Measurements from ENCODE around the gene TXNRD2.

DNA sequence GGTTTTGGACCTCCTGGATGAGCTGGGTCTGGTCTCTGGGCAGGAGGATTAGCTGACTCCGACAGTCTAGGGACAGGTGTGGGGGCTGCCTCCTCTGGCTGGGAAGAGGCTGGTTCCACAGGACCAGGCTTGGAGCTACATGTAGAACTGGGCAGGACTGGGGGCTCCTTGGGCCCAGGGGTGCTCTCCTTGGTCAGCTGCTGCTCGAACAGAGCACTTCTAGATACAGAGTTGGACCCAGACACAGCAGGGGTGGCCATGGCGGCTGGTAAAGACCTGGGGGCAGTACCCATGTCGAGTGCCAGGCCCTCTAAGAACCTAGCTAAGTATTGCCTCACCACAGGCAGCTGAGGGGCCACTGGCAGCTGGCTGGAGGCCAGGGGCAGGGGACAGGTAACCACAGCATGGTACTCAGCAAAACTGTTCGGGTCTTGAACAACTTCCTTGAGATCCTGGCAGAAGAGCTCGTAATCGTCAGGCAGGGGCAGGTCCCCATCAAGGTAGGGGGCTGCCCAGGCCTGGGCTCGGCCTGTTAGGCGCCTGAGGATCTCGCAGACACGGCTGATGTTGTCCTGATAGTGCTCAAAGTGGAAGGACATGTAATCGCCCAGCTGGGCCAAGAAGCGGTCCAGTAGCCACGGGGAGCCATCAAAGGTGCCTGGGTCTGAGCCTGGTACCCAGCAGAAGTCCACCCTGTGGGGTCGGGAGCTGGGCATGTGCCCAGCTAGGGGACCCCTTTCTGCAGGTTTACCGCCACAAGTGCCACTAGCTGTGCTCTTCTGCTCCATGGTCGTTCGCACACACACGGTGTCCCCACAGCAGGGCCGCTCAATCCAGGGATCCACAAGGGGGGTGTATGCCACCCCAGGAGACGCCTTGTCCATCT, 90.1 kb downstream of the TXNRD2 start:
- TF ChIP-seq, protein P1, sequence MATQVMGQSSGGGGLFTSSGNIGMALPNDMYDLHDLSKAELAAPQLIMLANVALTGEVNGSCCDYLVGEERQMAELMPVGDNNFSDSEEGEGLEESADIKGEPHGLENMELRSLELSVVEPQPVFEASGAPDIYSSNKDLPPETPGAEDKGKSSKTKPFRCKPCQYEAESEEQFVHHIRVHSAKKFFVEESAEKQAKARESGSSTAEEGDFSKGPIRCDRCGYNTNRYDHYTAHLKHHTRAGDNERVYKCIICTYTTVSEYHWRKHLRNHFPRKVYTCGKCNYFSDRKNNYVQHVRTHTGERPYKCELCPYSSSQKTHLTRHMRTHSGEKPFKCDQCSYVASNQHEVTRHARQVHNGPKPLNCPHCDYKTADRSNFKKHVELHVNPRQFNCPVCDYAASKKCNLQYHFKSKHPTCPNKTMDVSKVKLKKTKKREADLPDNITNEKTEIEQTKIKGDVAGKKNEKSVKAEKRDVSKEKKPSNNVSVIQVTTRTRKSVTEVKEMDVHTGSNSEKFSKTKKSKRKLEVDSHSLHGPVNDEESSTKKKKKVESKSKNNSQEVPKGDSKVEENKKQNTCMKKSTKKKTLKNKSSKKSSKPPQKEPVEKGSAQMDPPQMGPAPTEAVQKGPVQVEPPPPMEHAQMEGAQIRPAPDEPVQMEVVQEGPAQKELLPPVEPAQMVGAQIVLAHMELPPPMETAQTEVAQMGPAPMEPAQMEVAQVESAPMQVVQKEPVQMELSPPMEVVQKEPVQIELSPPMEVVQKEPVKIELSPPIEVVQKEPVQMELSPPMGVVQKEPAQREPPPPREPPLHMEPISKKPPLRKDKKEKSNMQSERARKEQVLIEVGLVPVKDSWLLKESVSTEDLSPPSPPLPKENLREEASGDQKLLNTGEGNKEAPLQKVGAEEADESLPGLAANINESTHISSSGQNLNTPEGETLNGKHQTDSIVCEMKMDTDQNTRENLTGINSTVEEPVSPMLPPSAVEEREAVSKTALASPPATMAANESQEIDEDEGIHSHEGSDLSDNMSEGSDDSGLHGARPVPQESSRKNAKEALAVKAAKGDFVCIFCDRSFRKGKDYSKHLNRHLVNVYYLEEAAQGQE (IDR thresholded peaks at IDR 0.05; ENCODE audit: low read depth) = no peak
- TF ChIP-seq CREB1 (IDR thresholded peaks at IDR 0.05; ENCODE audit: low read depth) (no peak), NFIC (IDR thresholded peaks at IDR 0.05) (no peak), TAF1 (IDR thresholded peaks at IDR 0.05; ENCODE audit: low read depth) (no peak), YY1 (IDR thresholded peaks at IDR 0.05; ENCODE audit: low read depth) (no peak), FOXM1 (IDR thresholded peaks at IDR 0.05; ENCODE audit: borderline replicate concordance, low read depth) (no peak), CEBPB (IDR thresholded peaks at IDR 0.05) (no peak), RAD21 (IDR thresholded peaks at IDR 0.05; ENCODE audit: low read depth) (no peak), EGR1 (IDR thresholded peaks at IDR 0.05) (no peak), TEAD4 (IDR thresholded peaks at IDR 0.05) (no peak), TCF12 (IDR thresholded peaks at IDR 0.05; ENCODE audit: low read depth) (no peak)
- TF ChIP-seq, protein P2, sequence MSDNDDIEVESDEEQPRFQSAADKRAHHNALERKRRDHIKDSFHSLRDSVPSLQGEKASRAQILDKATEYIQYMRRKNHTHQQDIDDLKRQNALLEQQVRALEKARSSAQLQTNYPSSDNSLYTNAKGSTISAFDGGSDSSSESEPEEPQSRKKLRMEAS (IDR thresholded peaks at IDR 0.05) = no peak

Data from Ishikawa (cell line).